Measurements from ENCODE around the gene TRIM71.
A peak's percentile ranks its signal among the peaks of the same experiment; 100 is the strongest.
"Not testable (repeated sequence)": the region's sequence is repeated elsewhere in the genome, so short reads cannot be mapped to it uniquely, and the experiment has no call there.

Gene TRIM71

GRCh38 chr3:32896143-32896542, 78.3 kb downstream of the TRIM71 start:
- no peak for TF ChIP-seq CTCF (conservative IDR thresholded peaks at IDR 0.05; ENCODE audit: low read depth, low read length)
- no peak overlapping the region for H3K4me3 ChIP-seq (ENCODE audit: low read depth, low read length)
- no peak for DNase-seq (ENCODE audit: low read depth)

- no peak for DNase-seq (ENCODE audit: low read depth)
- no peak for TF ChIP-seq CTCF (conservative IDR thresholded peaks at IDR 0.05; ENCODE audit: low read depth, low read length)
- no peak overlapping the region for H3K4me3 ChIP-seq (ENCODE audit: low read depth, low read length)
Measured at GRCh38 chr3:32897001-32897601, 79.3 kb downstream of the TRIM71 start.

DNA sequence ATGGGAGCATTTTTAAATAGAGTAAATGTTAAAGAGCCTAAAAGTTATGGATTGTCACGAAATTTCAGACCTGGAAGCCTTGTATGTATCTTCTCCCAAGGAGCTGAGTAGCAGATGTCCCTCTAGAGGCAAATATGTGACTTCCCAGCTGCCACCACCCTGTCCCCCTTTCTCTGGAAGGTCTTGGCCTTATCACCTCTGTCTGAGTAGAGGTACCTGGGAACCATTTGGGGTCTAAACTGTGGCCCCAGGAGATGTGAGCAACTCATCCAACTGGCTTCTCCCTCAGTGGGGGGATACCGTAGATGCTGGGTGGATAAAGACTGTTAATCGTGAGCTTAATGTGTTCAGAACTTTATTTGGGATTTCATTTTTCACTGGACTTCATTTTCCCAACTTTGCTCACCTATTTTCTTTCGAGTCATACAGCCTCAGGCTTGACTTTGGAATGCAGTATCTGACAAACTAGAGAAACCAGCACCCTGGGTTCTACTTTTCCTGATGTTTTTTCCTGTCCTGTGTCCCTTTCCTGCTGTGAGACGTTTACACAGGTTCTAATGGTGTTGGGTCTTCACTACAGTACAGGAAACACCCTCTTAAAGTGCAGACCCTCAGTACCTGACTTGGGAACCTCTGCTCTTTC, 80.3 kb downstream of the TRIM71 start:
- no peak for DNase-seq (ENCODE audit: low read depth)
- TF ChIP-seq CTCF (conservative IDR thresholded peaks at IDR 0.05; ENCODE audit: low read depth, low read length): no peak
- no peak overlapping the region for H3K4me3 ChIP-seq (ENCODE audit: low read depth, low read length)

- DNase-seq (ENCODE audit: low read depth): no peak
- H3K4me3 ChIP-seq (ENCODE audit: low read depth, low read length): no peak overlapping the region
- no peak for TF ChIP-seq CTCF (conservative IDR thresholded peaks at IDR 0.05; ENCODE audit: low read depth, low read length)
Measured at GRCh38 chr3:32899265-32899664, 81.5 kb downstream of the TRIM71 start.

- H3K4me3 ChIP-seq (ENCODE audit: low read depth, low read length): no peak overlapping the region
- DNase-seq (ENCODE audit: low read depth): no peak
- TF ChIP-seq CTCF (conservative IDR thresholded peaks at IDR 0.05; ENCODE audit: low read depth, low read length): no peak
Measured at GRCh38 chr3:32901005-32901932, 83.5 kb downstream of the TRIM71 start.

GRCh38 chr3:32902887-32903371, 85.1 kb downstream of the TRIM71 start:
- TF ChIP-seq CTCF (conservative IDR thresholded peaks at IDR 0.05; ENCODE audit: low read depth, low read length): peak; percentile 27
- DNase-seq (ENCODE audit: low read depth); H3K4me3 ChIP-seq (ENCODE audit: low read depth, low read length): not testable (repeated sequence)
